ENCODE results near the gene PIAS1.
"Not testable (repeated sequence)": the region's sequence is repeated elsewhere in the genome, so short reads cannot be mapped to it uniquely, and the experiment has no call there.

PIAS1 gene

DNA sequence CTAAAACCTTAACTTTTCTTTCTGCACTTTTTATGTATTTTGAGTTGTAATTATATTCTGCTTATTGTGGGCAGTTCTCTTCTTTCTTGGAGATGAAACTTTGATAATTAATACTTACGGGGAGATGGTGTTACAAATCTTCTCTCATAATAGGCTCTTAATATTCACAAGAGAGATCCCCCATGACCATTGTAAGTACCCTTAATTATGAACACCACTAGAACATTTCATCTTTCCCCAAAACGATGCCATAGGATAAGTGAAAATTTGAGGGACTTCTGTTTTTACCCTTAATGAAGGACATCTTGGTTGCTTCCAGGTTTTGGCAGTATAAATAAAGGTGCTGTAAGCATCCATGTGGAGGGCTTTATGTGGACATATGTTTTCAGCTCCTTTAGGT is 60.7 kb downstream of the PIAS1 start:
- DNase-seq (ENCODE audit: low read depth, low spot score) = no peak

DNA sequence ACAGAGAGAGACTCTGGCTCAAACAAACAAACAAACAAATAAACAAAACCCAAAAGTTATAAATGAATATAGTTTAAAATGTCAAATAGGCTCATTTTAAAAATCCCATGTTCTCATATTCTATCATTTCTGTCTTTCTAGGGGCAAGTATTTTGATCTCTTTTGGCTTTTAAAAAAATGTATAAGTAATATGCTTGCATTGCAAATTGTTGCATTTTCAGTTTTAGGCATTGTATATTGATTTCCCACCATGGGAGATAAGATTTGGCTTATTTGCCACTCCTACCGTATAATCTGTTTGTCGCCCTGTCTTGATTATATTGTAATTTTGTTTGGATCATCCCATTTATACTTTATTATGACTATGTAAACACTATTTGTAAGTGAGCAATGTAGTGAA is 70.6 kb downstream of the PIAS1 start:
- no peak for DNase-seq (ENCODE audit: low read depth, low spot score)

DNA sequence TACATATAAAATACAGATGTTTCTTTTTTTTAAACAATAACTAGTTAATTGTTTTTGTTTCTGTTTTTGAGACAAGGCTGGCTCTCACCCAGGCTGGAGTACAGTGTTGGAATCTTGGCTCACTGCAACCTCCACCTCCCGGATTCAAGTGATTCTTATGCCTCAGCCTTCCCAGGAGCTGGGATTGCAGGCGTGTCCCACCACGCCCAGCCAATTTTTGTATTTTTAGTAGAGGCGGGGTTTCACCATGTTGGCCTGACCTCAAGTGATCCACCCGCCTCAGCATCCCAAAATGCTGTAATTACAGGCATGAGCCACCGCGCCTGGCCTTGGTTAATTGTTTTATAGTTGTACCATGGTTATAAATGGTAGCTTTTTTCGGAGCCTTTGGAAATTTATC is 72.3 kb downstream of the PIAS1 start:
- no peak for DNase-seq (ENCODE audit: low read depth, low spot score)

DNA sequence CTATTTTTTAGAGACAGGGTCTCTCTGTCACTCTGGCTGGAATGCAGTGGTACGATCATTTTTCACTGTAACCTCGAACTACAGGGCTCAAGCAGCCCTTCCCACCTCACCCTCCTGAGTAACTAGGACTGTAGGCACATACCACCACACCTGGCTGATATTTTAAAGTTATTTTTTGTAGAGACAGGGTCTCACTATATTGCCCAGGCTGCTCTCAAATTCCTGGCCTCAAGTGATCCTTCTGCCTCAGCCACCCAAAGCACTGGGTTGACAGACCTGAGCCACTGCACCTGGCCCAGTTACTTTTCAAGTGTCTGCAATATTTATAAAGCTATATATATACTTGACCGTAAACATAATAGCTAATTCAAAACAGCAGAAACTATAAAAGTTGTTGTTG is 75.0 kb downstream of the PIAS1 start:
- DNase-seq (ENCODE audit: low read depth, low spot score) = no peak

DNA sequence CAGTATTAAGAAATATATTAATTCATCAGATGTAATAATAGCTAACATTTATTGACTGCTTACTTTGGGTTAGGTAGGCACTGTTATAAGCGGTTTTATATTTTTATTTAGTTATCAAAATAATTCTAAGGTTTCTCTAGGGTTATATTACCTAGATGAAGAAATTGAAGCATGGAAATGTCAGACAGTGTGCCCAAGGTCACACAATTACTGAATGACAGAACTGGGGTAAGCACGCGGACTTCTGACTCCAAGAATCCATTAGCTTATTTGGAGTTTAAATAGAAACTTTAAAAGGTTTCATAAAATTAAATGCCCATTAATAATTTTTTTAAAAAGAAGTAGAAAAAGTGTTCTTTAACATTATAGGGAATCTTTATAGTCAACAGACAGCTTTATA is 76.7 kb downstream of the PIAS1 start:
- no peak for DNase-seq (ENCODE audit: low read depth, low spot score)

DNA sequence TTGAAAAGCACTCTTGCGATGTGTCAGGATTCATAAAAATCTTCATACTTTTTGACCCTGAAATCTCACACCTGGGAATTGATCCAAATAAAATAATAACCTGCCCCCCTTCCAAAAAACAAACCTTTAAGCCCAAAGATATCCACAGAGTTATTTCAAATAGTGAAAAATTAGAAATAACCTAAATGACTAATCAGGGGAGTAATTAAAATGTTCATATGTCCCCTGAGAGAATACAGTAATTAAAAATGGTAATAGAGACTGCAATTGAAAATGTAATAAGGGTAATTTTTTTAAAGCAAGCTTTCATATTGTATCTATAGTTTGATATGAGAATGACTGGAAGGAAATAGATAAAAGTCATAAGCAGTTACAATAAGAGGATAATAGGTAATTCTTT is 83.0 kb downstream of the PIAS1 start:
- no peak for DNase-seq (ENCODE audit: low read depth, low spot score)

DNA sequence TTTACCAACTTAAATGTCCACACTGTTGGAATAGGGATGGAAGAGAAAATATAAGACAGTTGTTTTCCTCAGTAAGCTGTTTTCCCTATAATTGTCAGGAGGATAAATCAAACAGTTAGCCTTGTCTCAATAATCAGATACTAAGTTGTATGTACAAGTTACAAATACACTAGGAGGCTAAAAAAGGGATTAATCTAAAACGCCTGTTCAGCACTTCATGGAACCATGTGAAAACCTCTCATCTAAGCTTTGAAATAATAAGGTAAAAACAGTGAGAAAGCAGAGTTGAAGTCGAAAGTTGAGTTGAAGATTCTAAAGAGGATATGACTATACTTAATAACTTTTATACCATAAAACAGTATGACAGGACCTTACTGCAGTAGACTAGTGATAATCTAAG is 89.0 kb downstream of the PIAS1 start:
- DNase-seq (ENCODE audit: low read depth, low spot score) = no peak

DNA sequence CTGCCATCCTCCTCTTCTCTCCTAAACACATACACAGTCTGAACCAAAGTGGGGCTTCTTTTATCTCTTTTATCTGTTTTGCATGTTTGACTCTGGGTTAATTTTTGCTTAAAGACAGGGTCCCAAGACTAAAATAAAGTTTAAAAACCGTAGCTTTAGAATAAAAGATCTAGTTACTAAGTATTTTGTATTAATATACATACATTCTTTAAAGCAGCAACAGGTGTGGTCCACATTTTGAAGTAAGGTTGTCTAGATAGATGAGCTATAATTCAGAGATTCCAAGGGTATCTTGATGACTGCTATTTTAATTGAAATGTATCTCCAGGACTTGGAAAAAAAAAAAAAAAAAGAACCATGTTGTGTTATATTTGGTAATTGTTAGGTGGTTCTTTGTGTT is 89.7 kb downstream of the PIAS1 start:
- DNase-seq (ENCODE audit: low read depth, low spot score) = no peak

DNA sequence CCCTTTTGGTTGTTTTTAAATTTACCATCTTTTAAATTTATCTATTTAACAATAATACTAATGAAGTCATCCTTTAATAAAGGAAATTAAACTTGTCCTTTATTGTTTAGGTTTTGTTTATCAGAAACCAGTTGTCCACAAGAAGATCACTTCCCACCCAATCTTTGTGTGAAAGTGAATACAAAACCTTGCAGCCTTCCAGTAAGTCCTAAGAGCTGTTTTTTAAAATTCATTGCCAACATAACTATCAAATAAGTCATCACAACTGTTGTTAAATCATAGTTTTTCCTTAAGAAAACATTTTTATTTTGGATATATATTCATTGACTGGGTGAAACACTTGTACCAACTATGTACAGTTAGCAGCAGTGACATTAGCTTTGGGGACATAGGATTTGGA is 91.6 kb downstream of the PIAS1 start:
- no peak for DNase-seq (ENCODE audit: low read depth, low spot score)

DNA sequence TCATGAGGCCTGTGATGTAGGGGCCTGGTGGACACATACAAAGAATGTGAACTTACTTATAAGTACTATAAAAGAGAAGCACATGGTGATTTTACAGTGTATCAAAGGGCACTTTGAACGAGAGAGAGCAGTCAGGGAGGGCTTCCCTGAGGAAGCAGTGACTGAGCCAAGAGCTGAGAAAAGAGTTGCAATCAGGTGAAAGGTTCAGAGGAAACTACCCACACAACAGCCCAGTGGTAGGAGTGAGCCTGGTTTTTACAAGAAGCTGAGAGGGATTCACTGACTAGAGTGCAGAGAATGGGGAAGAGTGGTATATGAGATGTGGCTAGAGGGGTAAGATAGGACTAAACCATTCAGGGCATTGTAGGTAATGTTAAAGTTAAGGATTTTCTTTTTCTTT is 93.9 kb downstream of the PIAS1 start:
- DNase-seq (ENCODE audit: low read depth, low spot score) = no peak

DNA sequence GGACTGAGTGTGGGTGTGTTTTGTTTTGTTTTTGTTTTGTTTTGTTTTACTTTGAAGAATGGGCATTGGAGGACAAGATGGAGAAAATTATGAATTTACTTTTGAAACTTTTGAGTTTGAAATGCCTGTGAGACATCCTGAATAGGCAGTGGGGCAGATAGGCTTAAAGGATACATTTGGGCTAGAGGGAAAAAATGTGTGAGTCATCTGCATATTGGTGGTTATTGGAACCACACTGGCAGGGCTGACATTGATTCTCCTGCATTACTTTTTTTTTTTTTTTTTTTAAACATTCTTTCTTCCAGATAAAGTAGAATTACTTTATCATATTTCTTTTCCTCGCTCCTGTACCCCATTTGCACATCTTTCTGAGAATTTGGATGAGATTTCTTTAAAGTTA is 94.9 kb downstream of the PIAS1 start:
- no peak for DNase-seq (ENCODE audit: low read depth, low spot score)

DNA sequence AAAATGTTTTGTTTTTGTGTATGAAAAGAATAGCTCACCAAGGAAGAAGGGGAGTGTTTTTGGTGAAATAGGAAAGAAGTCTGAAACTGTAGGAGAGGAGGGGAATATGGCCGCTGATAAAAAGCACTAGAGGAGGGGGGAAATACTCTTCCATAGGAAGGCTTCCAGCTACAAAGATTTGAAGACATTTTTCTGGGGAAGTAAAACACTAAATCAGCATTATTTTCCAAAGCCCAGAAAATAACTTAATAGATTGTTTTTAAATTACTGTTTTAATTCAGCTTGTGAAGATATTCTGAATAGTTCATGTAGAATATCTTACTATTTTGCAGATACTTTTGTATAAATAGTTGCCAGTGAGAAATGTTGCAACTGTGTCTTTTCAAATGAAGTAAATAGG is 96.1 kb downstream of the PIAS1 start:
- no peak for DNase-seq (ENCODE audit: low read depth, low spot score)

DNA sequence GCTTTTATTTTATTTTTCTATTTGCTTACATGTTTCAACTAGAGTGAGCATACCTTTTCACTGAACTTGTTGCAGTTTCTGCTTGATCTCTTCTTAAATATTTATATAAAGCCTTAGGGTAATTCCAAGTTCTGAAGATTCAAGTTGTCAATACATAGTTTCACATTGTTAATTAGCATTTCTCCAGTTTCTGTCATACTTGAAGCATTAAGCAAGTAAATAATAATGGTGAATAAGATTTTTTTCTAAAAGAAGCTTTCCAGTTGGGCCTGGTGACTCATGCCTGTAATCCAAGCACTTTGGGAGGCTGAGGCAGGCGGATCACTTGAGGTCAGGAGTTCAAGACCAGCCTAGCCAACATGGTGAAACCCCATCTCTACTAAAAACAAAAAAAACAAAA is 97.2 kb downstream of the PIAS1 start:
- no peak for DNase-seq (ENCODE audit: low read depth, low spot score)

DNA sequence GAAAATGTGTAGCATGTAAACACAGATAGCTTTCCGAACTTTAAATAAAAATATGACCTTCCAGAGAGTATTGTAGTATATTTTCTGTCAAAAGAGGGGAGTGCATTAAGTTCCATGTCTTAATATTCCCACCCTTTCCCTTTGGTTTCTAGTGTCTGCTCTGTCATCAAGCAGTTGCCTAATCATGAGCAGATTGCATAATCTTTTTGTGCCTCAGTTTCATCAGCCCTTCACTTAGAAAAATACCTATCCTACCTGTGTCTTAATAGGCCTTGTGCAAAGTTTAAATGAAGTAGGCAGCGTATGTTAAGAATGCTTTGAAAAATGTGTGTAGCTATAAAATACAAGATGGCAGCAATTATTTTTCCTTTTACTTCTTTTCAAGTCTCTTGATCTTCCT is 98.2 kb downstream of the PIAS1 start:
- DNase-seq (ENCODE audit: low read depth, low spot score) = no peak

DNA sequence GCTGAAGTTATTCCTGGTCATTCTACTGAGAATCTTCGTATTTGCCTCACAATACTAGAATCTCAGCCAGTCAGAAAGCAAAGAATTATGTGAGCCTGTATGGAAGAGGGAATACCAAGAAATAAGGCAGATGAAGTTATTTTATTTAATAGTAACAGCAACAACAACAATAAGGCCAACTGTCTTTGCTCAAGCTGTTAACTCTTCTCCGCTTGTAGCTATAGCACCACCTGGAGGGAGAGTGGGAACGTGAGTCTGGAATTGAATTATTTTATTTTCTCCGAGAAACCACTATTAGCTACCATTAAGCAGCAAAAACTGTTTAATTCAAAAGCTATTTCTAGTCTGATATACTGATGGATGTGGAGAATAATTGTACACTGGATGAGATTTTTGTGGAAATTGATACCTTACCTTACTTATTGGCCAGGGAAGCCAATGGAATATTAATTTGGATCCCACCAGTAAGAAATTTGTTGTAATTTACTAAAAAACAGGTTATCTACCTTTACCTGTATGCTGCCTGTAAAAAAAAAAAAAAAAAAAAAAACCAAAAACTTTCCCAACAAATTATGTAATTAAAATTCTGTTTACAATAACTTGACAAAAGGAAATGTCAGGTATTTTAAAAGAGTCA is 100.9 kb downstream of the PIAS1 start:
- DNase-seq (ENCODE audit: low read depth, low spot score) = no peak

DNA sequence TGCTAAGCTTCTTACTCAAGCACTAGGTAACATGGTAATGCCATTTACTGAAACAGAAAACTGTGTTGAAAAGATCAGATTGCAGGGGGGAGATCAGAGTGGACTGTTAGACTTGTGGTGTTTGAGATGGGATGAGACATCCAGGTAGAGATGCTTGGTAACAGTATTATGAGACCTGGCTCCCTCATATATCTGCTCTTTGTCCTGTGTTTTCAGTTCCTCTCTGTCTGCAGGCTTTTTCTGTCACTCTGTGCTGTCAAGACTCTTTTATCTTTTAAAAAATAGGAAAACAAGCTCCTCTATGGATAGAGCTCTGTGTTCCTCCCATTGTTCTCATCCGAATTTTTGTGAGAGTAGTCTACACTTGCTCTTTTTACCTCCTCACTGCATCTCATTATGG is 103.0 kb downstream of the PIAS1 start:
- DNase-seq (ENCODE audit: low read depth, low spot score) = no peak

DNA sequence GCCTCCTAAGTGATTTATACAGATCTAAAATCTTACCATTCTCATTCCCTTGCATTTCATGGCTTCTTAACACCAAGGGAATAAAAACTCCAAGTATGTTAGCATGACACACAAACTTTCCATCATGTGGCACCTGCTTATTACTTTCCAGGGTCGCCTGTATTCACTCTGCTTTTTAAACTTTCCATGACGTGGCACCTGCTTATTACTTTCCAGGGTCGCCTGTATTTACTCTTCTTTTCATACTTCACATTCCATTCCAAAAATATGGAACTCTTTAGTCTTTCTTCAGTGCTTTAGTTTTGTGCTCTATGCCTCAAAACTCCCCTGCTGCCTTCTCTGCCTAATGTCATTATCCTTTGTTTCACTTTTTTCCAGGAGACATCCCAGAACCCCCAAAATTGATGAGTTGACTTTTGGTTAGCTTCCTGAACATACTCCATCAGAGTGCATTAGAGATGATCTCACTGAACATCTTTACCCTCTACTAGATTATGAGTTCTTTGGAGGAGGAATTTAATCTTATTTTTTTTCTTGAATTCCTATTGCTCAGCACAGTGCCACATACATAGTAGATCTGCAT is 104.0 kb downstream of the PIAS1 start:
- DNase-seq (ENCODE audit: low read depth, low spot score) = no peak

DNA sequence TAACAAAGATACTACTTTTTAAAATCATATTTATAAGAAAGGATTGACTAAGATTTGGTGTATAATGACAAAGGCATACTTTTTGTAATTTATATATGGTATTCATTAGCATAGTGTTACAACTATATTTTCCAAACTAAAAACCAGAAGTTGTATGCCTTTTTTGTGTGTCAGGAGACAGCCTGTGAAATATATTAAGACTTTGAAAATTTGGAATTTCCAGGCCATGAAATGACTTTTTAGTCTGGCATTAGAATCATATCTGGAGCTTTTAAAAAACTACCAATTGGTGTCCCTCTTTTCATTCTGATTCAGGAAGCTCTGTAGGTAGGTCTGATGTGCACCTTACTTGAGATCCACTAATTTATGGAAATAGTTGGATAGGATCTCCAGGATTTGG is 109.1 kb downstream of the PIAS1 start:
- DNase-seq (ENCODE audit: low read depth, low spot score) = no peak

DNA sequence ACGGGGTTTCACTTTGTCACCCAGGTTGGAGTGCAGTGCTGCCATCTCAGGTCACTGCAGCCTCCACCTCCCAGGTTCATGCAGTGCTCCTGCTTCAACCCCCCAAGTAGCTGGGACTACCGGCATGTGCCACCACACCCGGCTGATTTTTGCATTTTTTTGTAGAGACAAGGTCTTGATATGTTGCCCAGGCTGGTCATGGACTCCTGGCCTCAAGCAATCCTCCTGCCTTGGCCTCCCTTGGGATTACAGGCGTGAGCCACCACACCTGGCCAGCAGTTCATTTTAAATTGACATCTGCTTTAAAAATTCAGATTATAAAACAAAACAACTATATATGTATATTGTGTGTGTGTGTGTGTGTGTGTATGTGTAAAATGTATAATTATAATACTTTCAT is 112.7 kb downstream of the PIAS1 start:
- DNase-seq (ENCODE audit: low read depth, low spot score) = no peak

DNA sequence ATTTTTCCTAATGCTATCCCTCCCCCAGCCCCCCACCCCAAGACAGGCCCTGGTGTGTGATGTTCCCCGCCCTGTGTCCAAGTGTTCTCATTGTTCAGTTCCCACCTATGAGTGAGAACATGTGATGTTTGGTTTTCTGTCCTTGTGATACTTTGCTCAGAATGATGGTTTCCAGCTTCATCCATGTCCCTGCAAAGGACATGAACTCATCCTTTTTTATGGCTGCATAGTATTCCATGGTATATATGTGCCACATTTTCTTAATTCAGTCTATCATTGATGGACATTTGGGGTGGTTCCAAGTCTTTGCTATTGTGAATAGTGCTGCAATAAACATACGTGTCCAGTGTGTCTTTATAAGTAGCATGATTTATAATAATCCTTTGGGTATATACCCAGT is 117.9 kb downstream of the PIAS1 start:
- not testable (repeated sequence) for DNase-seq (ENCODE audit: low read depth, low spot score)

DNA sequence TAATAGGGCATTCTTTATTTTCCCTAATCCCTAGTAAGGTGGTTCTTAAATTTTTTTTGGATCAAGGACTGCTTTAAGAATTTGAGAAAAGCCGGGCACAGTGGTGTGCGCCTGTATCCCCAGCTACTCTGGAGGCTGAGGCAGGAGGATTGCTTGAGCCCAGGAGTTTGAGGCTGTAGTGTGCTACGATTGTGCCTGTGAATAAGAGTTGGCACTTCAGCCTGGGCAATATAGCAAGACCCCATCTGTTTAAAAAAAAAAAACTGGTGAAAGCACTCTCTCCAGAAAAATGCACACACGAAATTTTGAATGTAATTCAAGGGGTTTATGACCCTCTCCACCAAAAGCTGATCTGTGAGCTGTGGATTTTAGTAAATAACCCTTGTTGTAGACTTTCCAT is 119.0 kb downstream of the PIAS1 start:
- no peak for DNase-seq (ENCODE audit: low read depth, low spot score)

DNA sequence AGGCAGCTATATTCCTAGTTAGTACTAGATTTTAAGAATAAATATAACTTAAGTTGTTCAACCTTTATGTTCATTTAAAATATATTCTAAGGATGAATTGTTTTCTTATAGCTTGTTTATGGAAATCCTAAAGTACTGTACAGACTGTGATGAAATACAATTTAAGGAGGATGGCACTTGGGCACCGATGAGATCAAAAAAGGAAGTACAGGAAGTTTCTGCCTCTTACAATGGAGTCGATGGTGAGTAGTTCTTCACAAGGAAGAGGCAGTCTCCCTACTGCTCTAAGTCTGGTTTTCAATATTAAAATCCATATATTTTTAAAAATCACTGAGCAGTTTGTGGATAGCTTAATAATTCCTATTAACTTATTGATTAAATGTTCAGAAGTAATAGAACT is 121.4 kb downstream of the PIAS1 start:
- DNase-seq (ENCODE audit: low read depth, low spot score) = no peak

DNA sequence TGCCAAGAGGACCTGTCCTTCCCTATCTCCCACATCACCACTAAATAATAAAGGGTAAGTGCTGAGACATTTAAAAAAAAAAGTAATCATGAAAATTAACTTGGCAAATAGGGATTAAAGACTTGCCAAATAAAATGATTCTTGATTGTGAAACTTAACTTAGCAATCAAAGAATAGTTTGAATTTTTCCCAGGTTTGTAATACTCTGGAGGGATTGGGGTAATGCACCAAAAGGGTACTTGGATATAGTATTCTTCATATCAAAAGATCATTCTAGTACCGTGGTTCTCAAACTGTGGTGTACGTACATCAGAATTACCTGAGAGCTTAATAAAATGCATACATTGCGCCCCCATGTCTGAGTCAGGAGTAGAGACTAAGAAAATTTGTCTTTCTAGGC is 122.5 kb downstream of the PIAS1 start:
- DNase-seq (ENCODE audit: low read depth, low spot score) = no peak

DNA sequence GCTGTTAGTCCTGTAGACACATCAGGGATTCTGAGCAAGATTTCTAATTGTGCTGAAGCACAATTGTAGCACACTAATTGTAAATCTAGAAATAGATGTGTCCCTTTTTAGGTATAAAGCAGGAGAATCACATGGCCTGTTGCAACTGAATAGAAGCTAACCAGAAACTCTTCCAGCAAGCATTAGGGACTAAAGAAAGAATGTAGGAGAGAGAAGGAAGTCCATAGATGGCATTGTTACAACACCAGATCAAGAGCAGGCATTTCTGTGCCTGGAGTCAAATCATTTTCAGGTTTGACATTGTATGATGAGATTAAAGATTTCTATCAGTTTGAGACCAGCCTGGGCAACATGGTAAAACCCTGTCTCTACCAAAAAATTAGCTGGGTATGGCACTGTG is 123.6 kb downstream of the PIAS1 start:
- DNase-seq (ENCODE audit: low read depth, low spot score) = no peak

Measured in activated CD4-positive, CD25-positive, alpha-beta regulatory T cell treated with anti-CD3 and anti-CD28 coated beads, Interleukin-2, amount 50 U/mL, for 16 hours (primary cell).